ENCODE measurements around the gene C5orf52.
"Not testable (repeated sequence)": the region's sequence is repeated elsewhere in the genome, so short reads cannot be mapped to it uniquely, and the experiment has no call there.

The C5orf52 gene

DNA sequence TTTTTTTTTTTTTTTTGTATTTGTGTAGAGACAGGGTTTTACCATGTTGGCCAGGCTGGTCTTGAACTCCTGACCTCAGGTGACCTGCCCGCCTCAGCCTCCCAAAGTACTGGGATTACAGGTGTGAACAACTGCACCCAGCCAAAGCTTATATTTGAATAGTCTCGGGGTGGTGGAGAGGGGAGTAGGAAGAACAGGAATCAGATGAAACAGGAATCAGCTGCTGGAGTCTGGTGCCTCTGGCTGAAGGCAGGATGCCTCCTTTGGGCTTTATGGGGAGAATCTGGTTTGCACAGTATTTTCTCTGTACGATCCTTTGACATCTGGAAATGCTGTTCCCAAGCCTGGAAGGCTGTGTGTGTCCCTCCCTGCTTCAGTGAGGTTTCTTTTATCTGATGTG lies 10.9 kb downstream of the C5orf52 start:
- TF ChIP-seq ZNF792 (tag by site-specific recombination; IDR thresholded peaks at IDR 0.05) (no peak), GLIS1 (tag by site-specific recombination; IDR thresholded peaks at IDR 0.05) (no peak), SP3 (tag by site-specific recombination; IDR thresholded peaks at IDR 0.05) (no peak), BCL11A (tag by site-specific recombination; IDR thresholded peaks at IDR 0.05; ENCODE audit: low read depth) (no peak), ZNF571 (tag by site-specific recombination; IDR thresholded peaks at IDR 0.05) (no peak), ZNF621 (tag by site-specific recombination; IDR thresholded peaks at IDR 0.05) (no peak), ZNF48 (tag by site-specific recombination; IDR thresholded peaks at IDR 0.05) (no peak), ZNF146 (tag by site-specific recombination; IDR thresholded peaks at IDR 0.05) (no peak), ZNF202 (tag by site-specific recombination; IDR thresholded peaks at IDR 0.05; ENCODE audit: borderline replicate concordance) (no peak), ZBTB20 (tag by site-specific recombination; IDR thresholded peaks at IDR 0.05) (no peak)
- no peak overlapping the region for H3K4me3 ChIP-seq (ENCODE audit: low read depth, low read length)
- CTCF ChIA-PET: interaction anchor here (0.5 to 0.6 kb wide), 2 partner anchors 163 to 332 kb away, joined by 3 read pairs; no protein-coding TSS in a partner anchor
- no peaks in the 10 kb centered on the region for H3K36me3 ChIP-seq (ENCODE audit: control insufficient read depth in 2 of 2, insufficient read depth in 1 of 2, low read length in 2 of 2)
- H3K4me1 ChIP-seq (ENCODE audit: control insufficient read depth, insufficient read depth, low read length): no peaks in the 10 kb centered on the region
- no peaks in the 10 kb centered on the region for H3K9me3 ChIP-seq (ENCODE audit: control insufficient read depth, insufficient read depth, low read depth, low read length)
- H3K27ac ChIP-seq (ENCODE audit: extremely low read depth, low read depth, low read length): no peak overlapping the region
- POLR2A ChIA-PET: no interaction called here

DNA sequence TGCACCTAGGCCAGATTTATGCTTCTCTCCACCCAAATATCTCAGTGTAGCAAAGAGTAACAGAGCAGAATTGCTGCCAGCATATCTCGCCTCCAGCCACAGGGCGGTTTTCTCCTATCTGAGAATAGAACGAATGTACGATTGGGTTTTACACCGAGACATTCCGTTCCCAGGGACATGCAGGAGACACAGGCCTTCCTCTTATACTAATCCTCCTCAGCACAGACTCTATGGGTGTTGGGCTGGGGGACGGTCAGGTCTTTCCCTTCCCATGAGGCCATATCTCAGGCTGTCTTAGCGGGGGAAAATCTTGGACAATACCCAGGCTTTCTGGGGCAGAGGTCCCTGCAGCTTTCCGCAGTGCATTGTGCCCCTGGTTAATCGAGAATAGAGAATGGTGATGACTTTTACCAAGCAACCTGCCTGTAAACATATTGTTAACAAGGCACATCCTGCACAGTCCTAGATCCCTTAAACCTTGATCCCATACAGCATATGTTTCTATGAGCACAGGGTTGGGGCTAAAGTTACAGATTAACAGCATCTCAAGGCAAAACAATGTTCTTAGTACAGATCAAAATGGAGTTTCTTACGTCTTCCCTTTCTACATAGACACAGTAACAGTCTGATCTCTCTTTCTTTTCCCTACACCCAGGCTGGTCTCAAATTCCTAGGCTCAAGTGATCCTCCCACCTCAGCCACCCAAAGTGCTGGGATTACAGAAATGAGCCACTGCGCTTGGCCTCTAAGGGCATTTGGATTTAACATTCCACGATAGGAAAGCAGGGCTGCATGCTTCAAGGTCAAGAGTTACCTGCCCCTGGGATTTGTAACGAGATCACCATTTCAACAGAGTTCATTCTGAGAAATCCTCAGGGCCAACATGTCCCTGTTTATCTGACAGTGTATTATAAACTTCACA lies 15.2 kb downstream of the C5orf52 start:
- H3K36me3 ChIP-seq (ENCODE audit: control insufficient read depth in 2 of 2, insufficient read depth in 1 of 2, low read length in 2 of 2); H3K9me3 ChIP-seq (ENCODE audit: control insufficient read depth, insufficient read depth, low read depth, low read length); H3K27ac ChIP-seq (ENCODE audit: extremely low read depth, low read depth, low read length); H3K4me3 ChIP-seq (ENCODE audit: low read depth, low read length); POLR2A ChIA-PET; H3K4me1 ChIP-seq (ENCODE audit: control insufficient read depth, insufficient read depth, low read length); CTCF ChIA-PET: not testable (repeated sequence)

DNA sequence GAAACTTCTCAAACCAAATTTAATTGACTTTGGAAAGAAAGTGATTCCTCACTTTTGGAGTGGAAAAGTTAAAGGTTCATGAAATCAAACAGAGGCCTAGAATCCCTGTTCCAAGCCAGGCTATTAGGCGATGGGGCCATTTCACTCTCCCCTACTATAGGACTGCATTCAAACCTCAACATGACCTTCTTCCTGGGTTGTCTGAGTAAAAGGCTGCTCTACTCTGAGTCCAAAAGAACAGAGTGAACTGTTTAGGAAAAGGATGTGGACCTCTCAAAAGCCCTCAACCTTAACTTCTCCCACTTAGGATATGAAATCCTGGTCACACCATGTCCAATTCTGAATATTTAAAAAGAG lies 15.8 kb downstream of the C5orf52 start:
- no peak for TF ChIP-seq ZSCAN30 (tag by site-specific recombination; IDR thresholded peaks at IDR 0.05)
- no peaks in the 10 kb centered on the region for H3K36me3 ChIP-seq (ENCODE audit: control insufficient read depth in 2 of 2, insufficient read depth in 1 of 2, low read length in 2 of 2)
- no peaks in the 10 kb centered on the region for H3K9me3 ChIP-seq (ENCODE audit: control insufficient read depth, insufficient read depth, low read depth, low read length)
- ChIA-PET CTCF (no interaction called here), POLR2A (no interaction called here)
- no peak overlapping the region for H3K27ac ChIP-seq (ENCODE audit: extremely low read depth, low read depth, low read length)
- no peak overlapping the region for H3K4me3 ChIP-seq (ENCODE audit: low read depth, low read length)
- no peaks in the 10 kb centered on the region for H3K4me1 ChIP-seq (ENCODE audit: control insufficient read depth, insufficient read depth, low read length)

DNA sequence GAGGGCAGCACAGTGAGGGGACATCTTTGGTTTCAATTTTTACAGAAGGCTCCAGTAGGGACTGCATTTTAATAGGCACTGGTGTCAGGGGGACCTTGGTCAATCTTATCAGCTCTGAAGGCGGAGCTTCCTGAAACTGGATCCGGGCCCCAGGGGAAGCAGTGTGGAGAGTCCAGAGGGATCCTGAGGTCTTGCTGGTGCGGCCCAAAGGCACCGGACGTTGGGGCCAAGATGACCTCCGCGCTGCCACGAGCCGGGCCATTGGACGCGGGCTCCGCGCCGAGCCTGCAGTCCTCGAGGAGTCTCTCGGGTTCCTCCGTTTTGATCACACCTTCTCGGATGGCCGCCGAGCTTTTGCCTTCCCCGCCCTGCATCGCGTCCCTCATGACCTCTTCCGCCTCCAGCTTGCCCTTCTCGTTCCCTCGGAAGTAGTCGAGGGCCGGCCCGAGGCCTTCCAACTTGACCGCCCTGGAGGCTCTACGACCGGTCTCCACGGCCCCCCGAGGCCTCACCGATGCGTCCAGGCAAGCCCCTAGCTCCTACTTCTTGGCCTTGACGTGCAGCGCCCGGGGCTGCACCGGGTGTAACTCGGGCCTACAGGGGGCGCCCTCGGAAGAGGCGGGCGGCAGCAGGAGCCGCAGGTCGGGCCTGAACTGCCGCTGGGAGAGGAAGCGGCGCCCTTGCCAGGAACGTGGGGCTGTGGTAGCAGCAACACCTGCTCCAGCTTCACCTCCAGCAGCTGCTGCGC lies 18.8 kb downstream of the C5orf52 start:
- POLR2A ChIA-PET: no interaction called here
- H3K4me1 ChIP-seq (ENCODE audit: control insufficient read depth, insufficient read depth, low read length): no peaks in the 10 kb centered on the region
- H3K27ac ChIP-seq (ENCODE audit: extremely low read depth, low read depth, low read length): no peak overlapping the region
- CTCF ChIA-PET: interaction anchor here (0.6 to 0.7 kb wide), 2 partner anchors 362 to 382 kb away, joined by 3 to 6 read pairs; no protein-coding TSS in a partner anchor
- TF ChIP-seq ZNF560 (tag by site-specific recombination; IDR thresholded peaks at IDR 0.05; ENCODE audit: borderline replicate concordance) (no peak), YY1 (tag by site-specific recombination; IDR thresholded peaks at IDR 0.05) (no peak), ZNF792 (tag by site-specific recombination; IDR thresholded peaks at IDR 0.05) (no peak), ZBTB21 (tag by site-specific recombination; IDR thresholded peaks at IDR 0.05) (no peak), ZNF221 (tag by site-specific recombination; IDR thresholded peaks at IDR 0.05; ENCODE audit: borderline replicate concordance) (no peak), ZNF2 (tag by site-specific recombination; IDR thresholded peaks at IDR 0.05) (no peak), ZNF366 (tag by site-specific recombination; conservative IDR thresholded peaks at IDR 0.05) (no peak), WT1 (tag by site-specific recombination; IDR thresholded peaks at IDR 0.05) (no peak)
- TF ChIP-seq, protein P1, sequence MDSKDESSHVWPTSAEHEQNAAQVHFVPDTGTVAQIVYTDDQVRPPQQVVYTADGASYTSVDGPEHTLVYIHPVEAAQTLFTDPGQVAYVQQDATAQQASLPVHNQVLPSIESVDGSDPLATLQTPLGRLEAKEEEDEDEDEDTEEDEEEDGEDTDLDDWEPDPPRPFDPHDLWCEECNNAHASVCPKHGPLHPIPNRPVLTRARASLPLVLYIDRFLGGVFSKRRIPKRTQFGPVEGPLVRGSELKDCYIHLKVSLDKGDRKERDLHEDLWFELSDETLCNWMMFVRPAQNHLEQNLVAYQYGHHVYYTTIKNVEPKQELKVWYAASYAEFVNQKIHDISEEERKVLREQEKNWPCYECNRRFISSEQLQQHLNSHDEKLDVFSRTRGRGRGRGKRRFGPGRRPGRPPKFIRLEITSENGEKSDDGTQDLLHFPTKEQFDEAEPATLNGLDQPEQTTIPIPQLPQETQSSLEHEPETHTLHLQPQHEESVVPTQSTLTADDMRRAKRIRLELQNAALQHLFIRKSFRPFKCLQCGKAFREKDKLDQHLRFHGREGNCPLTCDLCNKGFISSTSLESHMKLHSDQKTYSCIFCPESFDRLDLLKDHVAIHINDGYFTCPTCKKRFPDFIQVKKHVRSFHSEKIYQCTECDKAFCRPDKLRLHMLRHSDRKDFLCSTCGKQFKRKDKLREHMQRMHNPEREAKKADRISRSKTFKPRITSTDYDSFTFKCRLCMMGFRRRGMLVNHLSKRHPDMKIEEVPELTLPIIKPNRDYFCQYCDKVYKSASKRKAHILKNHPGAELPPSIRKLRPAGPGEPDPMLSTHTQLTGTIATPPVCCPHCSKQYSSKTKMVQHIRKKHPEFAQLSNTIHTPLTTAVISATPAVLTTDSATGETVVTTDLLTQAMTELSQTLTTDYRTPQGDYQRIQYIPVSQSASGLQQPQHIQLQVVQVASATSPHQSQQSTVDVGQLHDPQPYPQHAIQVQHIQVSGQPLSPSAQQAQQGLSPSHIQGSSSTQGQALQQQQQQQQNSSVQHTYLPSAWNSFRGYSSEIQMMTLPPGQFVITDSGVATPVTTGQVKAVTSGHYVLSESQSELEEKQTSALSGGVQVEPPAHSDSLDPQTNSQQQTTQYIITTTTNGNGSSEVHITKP (tag by site-specific recombination; IDR thresholded peaks at IDR 0.05): no peak
- H3K9me3 ChIP-seq (ENCODE audit: control insufficient read depth, insufficient read depth, low read depth, low read length): no peaks in the 10 kb centered on the region
- H3K4me3 ChIP-seq (ENCODE audit: low read depth, low read length): no peak overlapping the region
- no peaks in the 10 kb centered on the region for H3K36me3 ChIP-seq (ENCODE audit: control insufficient read depth in 2 of 2, insufficient read depth in 1 of 2, low read length in 2 of 2)

All from HEK293 (cell line).